GM18951 (cell line): Measurements from ENCODE around the gene TCF4.

Experiments used
- POLR2A ChIP-seq: IDR thresholded peaks from 4 replicates; pipeline ENCODE4 v1.6.1; 2011; ENCODE audit warnings: mild to moderate bottlenecking; ENCODE audit not compliant: insufficient read length, insufficient read depth; ENCODE audit errors: extremely low read depth
- in situ Hi-C: fragments of 300-500 bp; cut with MboI; formaldehyde crosslinking; loops from one replicate; pipeline ENCODE4 v1.12.0; 2022; ENCODE audit warnings: low sequenced_read_pairs, mixed read lengths, inconsistent platforms; ENCODE audit not compliant: unreplicated experiment

The TCF4 gene

DNA sequence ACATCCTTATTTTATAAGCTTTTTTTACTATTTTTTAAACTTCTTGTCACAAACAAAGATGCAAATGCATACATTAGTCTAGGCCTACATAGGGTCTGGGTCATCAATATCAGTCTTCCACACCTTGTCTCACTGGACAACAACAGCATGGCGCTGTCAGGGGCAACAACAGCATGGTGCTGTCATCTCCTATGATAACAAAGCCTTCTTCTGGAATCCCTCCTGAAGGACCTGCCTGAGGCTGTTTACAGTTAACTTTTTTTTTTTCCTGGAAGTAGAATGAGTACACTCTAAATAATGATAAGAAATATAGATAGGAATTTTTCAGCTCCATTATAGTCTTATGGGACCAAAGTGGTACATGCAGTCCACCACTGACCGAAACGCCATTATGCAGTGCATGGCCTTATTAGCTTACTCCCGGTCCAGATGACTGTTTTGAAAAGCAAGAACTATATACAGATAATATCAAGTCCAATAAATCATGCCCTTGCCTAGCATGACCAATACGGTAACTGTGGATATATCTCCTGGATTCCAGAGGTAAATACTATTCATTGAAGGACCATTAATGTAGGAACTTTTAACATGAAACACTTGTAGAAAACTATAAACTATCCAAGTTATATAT, 38.4 kb downstream of the TCF4 start:
- in situ Hi-C loops: no loop called here
- TF ChIP-seq POLR2A: no peak

DNA sequence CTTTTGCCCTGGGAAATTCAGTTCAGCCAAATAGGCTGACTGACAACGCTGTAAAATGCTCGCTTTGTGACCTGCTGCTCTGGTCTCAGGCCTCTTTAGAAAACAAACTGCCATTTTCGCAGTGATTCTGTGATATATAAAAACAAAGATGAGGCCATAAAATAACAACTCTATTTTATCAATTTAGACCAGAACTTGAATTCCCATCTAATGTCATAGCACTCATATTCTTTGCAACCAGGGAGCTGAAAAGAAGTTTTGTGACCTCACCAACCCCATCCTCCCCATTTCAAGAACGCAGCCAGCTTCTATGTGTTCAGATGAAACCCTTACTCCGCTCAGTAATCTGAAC, 40.3 kb downstream of the TCF4 start:
- in situ Hi-C loops: no loop called here
- no peak for TF ChIP-seq POLR2A

DNA sequence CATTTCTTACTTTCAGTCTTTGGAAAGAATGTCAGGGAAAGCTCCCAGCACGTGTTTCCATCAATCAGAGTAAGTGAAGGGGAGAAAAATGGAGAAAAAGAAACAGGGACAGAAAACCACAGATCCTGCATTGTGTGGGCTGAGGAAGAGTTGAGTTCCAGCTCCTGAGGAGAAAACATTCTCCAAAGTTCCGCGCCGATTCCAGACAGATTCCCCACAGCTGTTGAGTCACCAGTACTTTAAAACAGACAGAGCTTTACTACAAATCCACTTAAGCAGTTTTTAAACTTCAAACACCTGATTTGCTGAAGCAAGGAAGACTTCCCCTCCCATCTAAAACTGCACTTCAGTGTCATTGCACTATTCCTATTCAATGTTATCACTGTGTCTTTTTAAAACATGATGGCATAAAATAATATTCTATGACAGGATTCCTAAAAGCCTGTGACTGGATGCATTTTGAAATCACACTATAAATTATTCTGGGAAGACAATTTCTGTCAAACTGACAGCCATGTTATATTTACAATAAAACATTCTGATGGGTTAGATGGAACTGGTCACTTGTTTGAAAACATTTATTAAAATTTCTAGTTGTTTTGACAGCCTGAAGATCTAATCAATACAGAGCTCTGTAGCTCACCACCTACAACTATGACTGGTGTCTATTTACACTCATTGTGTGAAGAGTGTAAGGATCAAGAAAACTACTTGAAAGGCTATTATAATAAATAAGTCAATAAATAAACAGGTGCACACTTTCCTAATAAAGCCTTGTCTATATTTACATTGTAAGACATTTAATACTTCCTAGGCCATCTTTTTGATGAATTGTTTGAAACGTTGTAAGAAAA, 40.9 kb downstream of the TCF4 start:
- no peak for TF ChIP-seq POLR2A
- in situ Hi-C loops: no loop called here

DNA sequence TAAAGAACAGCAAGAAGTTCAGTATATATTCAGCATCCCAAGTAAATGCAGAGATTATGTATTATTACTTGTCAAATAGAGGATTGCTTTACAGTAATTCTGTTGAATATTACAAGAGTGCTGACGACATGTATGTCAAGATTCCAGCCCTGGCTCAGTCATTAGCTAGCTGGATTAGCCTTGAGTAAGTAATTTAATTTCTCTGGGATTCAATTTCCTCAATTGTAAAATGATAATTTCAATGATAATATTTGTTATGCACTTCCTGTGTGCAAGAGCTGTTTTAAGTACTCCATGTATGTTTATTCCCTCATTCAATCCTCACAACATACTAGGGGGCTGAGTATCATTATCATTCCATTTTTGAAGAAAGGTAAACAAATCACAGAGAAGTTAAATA, 44.0 kb downstream of the TCF4 start:
- in situ Hi-C loops: no loop called here
- TF ChIP-seq POLR2A: no peak

DNA sequence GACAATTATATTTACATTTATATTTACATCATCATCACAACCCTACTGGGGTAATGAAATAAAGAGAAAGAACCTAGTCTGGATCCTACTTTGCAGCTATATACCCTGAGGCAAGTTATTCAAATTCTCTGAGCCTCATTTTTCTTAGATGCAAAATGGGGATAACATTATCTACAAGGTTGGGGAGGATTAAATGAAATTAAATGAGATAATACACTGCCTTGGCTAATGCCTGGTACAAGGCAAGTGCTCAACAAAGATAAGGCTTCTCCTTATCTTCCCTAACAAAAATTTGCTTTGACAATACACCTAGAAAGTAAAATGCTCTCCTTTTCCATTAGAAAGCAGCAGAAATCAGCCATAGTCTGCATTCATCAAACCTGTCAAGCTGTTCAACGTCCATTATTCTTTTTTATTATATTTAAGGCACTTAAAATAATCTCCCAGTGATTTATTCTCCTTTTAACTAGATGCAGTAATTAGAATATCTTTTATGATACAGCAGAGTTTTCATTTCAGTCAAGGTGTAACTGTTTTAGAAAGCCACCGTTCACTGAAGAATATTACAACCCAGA, 44.8 kb downstream of the TCF4 start:
- TF ChIP-seq POLR2A: no peak
- in situ Hi-C loops: no loop called here

DNA sequence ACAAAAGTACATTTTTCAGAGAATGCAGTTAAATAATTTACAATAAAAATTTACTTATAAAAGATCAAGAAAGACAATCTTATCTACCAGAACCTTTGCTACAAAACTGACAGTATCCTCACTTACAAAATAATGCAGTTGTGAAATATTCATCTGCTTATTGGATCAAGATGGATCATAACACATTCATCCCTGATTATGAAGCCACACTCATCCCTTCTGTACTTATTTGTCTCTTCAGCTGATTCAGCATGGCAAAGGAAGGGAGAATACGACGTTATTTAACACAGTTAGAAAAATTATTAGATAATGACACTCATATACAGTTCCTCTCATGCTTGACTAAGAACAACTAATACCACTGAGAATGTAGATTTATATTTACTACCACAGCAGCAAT, 46.4 kb downstream of the TCF4 start:
- TF ChIP-seq POLR2A: no peak
- in situ Hi-C loops: no loop called here

DNA sequence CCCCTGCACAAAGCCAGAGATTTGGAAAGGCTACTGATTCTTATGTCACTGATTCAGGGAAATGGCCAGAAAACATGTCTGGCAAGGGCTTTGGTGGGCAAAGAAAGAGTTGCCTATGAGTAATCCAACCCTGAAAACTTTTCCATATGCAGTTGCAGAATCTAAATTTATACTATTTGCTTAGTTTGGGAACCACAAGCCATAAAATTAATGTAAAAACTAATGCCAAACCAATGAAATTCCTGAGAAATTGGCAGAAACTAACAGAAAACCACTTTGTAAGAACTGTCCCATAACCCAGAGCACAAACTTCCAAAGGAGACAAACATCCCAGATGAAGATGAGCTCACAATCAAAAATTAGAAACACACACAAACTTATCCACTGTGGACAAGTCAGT, 48.8 kb downstream of the TCF4 start:
- in situ Hi-C loops: no loop called here
- no peak for TF ChIP-seq POLR2A

DNA sequence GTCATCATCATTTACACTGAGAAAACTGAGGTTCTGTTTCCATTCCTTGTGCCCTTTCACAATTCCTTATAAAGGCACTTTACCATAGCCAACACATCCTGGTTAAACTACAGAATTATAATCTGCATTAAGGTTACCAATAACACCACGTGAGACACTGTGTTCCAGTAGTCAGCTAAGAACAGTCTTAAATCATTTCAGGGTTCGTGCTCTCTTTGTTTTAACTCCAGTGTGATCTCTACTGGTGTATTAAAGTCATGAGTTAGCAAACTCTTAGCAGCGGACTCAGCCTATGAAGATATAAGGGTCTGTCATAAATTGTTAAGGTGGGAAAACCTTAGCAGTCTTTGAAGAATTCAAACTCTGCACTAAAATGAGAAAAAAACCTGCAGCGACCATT, 53.0 kb downstream of the TCF4 start:
- TF ChIP-seq POLR2A: no peak
- in situ Hi-C loops: no loop called here

DNA sequence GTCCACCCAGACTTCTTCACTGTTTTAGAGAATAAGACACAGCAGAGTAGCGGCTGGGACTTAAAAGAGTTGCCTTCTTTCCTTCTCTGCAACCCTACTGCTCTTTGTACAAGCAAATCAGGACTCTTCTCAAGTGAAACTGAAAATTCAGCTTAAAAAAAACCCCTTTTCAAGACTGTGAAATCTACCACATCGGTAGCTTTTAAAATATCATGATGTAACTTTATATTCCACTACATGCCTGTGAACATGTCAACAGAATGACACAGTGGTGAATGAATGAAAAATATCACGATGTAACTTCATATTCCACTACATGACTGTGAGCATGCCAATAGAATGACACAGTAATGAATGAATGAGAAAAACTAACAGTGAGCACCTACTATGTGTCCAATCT, 53.4 kb downstream of the TCF4 start:
- no peak for TF ChIP-seq POLR2A
- in situ Hi-C loops: no loop called here

DNA sequence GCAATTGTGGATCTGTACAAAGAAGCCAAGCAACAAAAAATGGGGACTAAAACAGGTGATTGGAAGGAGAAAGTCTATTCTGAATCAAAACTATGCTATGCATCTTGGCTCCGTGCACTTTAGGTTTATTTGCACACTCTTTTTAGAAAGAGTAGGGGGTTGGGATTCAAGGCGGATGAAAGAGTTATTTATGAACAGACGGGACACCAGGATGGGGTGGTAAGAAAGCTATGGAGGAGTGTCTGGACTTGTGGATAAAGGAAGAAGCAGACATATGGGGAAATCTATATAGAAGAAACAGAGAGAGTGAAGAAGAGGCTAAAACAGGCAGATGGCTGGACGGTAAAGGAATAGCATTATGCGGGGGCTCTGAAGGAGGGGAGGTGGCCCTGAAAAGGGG, 57.8 kb downstream of the TCF4 start:
- in situ Hi-C loops: no loop called here

DNA sequence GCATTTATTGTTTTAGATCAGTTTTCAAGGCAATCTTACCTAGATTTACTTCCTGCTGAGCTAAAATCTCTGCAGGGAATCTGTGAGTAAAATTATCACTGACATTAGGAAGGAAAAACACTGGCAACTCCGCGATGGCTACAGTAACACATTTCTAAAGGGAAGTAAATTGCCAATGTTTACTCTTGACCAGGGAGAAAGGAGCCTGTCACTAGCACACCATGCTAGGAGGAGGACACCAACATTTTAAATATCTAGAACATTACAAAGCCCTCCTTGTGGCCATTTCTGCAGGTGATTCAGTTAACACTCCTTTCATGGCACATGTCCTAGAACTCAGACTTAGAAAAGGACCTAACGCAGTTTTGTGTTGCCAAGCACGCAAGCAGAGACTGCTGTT, 58.4 kb downstream of the TCF4 start:
- TF ChIP-seq POLR2A: no peak
- in situ Hi-C loops: no loop called here

More for the DNA sequence above, 57.8 kb downstream of the TCF4 start:
- no peak for TF ChIP-seq POLR2A

DNA sequence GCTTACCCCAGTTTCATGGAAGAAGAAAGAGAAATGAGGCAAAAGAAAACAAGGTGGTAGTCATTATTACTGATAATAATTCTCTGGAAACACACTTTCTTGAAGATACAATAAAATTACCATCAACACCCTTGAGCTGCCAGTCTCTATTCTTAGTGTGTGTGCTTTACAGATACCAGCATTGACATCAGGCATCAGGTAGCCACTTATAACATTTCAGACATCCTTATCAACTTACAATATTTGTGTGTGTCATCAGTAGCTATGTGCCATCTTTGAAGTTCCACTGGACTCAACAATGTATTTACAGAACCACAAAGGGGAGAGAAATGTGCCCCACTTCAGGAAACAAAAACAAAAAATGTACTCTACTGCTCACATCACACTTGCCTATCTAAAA, 62.1 kb downstream of the TCF4 start:
- in situ Hi-C loops: no loop called here
- no peak for TF ChIP-seq POLR2A

DNA sequence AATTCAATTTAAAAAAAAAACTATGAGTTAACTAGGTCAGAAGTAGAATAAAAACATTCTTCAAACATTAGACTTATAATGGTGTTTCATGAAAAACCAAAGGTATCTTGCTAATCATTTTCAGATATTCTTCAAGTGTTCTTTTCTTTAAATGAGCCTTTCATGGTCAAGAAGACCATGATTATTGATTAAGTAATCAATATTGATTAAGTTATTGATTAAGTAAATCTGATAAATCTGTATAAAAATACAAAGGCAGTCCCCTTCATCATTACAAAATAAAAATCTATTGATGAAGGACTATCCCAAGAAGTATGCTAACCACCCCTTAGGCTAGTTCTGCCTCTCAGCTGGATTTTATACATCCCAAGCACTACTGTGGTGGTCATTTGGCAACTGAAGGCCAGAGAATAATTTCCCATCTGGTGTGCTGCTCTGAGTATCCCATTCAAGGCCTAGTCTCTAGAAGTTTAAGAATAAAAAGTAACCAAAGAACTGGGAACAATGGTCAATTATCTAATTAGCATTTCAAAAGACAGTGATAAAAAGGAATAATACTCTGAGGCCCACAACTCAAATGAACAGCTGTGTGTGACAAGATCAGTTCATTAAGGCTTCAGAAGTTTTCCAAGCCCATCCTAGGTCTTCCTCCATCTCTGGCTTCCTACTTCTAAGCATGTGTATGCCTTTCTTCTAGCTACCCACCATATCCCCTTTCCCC, 63.5 kb downstream of the TCF4 start:
- in situ Hi-C loops: no loop called here
- no peak for TF ChIP-seq POLR2A
